HepG2 (cell line): ENCODE results near the gene ZNF581. TPM values are rescaled to one million over a fixed set of nuclear protein-coding genes. Genes with fewer than 3 reads are reported as not detected.

Experiments
- AKAP8 ChIP-seq: sonication (generic); formaldehyde crosslinking; IDR thresholded peaks from 2 replicates; pipeline ENCODE4 v1.5.1; 2020; ENCODE audit warnings: mild to moderate bottlenecking, missing genetic modification reagents
- BRCA1 ChIP-seq: sonication (generic); formaldehyde crosslinking; IDR thresholded peaks from 2 replicates; pipeline ENCODE4 v1.4.0; 2020; ENCODE audit warnings: missing genetic modification reagents
- CAMTA2 ChIP-seq: sonication (generic); formaldehyde crosslinking; IDR thresholded peaks from 2 replicates; pipeline ENCODE4 v1.4.0; 2020; ENCODE audit warnings: mild to moderate bottlenecking, missing genetic modification reagents, borderline replicate concordance
- HES4 ChIP-seq: sonication (generic); formaldehyde crosslinking; IDR thresholded peaks from 2 replicates; pipeline ENCODE4 v1.9.0; 2021; ENCODE audit warnings: mild to moderate bottlenecking, missing genetic modification reagents, borderline replicate concordance
- HNRNPH1 ChIP-seq: fragments of 200-400 bp; formaldehyde crosslinking; optimal IDR thresholded peaks from 2 replicates; pipeline ENCODE3; 2017; ENCODE audit warnings: mild to moderate bottlenecking, low read depth, low read length
- ISL2 ChIP-seq: sonication (generic); formaldehyde crosslinking; IDR thresholded peaks from 2 replicates; pipeline ENCODE4 v1.5.0; 2020; ENCODE audit warnings: missing genetic modification reagents
- MTA3 ChIP-seq: sonication (generic); formaldehyde crosslinking; IDR thresholded peaks from 2 replicates; pipeline ENCODE4 v1.4.0; 2020; ENCODE audit warnings: missing genetic modification reagents
- NR1H2 ChIP-seq: sonication (generic); formaldehyde crosslinking; IDR thresholded peaks from 2 replicates; pipeline ENCODE4 v1.8.1; 2022; ENCODE audit warnings: low read depth, missing genetic modification reagents, borderline replicate concordance
- RBAK ChIP-seq: sonication (generic); formaldehyde crosslinking; IDR thresholded peaks from 2 replicates; pipeline ENCODE4 v1.5.1; 2020; ENCODE audit warnings: mild to moderate bottlenecking, missing genetic modification reagents
- SAP130 ChIP-seq: IDR thresholded peaks from 2 replicates; pipeline ENCODE4 v1.6.1; 2016; ENCODE audit warnings: low read depth
- TARDBP ChIP-seq: sonication (generic); formaldehyde crosslinking; IDR thresholded peaks from 2 replicates; pipeline ENCODE4 v1.8.0; 2022; ENCODE audit warnings: mild to moderate bottlenecking, missing genetic modification reagents
- ZFP36 ChIP-seq: fragments of 150-350 bp; IDR thresholded peaks from 2 replicates; pipeline ENCODE4 v1.6.1; 2018; ENCODE audit warnings: borderline replicate concordance, low read length, low read depth; ENCODE audit not compliant: partially characterized antibody
- ZNF224 ChIP-seq: sonication (generic); formaldehyde crosslinking; IDR thresholded peaks from 2 replicates; pipeline ENCODE4 v1.5.0; 2020; ENCODE audit warnings: mild to moderate bottlenecking, missing genetic modification reagents
- ZNF292 ChIP-seq: sonication (generic); formaldehyde crosslinking; IDR thresholded peaks from 2 replicates; pipeline ENCODE4 v1.8.1; 2022; ENCODE audit warnings: mild to moderate bottlenecking, low read depth, missing genetic modification reagents, borderline replicate concordance
- ZNF326 ChIP-seq: sonication (generic); formaldehyde crosslinking; IDR thresholded peaks from 2 replicates; pipeline ENCODE4 v1.4.0; 2020; ENCODE audit warnings: missing genetic modification reagents, borderline replicate concordance
- ZNF33B ChIP-seq: sonication (generic); formaldehyde crosslinking; IDR thresholded peaks from 2 replicates; pipeline ENCODE4 v1.5.1; 2020; ENCODE audit warnings: mild to moderate bottlenecking, missing genetic modification reagents
- ZNF460 ChIP-seq: sonication (generic); formaldehyde crosslinking; IDR thresholded peaks from 2 replicates; pipeline ENCODE4 v1.5.1; 2020; ENCODE audit warnings: missing genetic modification reagents, mild to moderate bottlenecking, borderline replicate concordance
- ZNF605 ChIP-seq: sonication (generic); formaldehyde crosslinking; IDR thresholded peaks from 2 replicates; pipeline ENCODE4 v1.8.0; 2022; ENCODE audit warnings: mild to moderate bottlenecking, missing genetic modification reagents
- ZNF781 ChIP-seq: sonication (generic); formaldehyde crosslinking; IDR thresholded peaks from 2 replicates; pipeline ENCODE4 v1.5.1; 2020; ENCODE audit warnings: borderline replicate concordance, mild to moderate bottlenecking, missing genetic modification reagents; ENCODE audit errors: not compliant biosample characterization
- ZSCAN21 ChIP-seq: sonication (generic); formaldehyde crosslinking; IDR thresholded peaks from 2 replicates; pipeline ENCODE4 v1.8.0; 2022; ENCODE audit warnings: mild to moderate bottlenecking, missing genetic modification reagents, moderate library complexity, borderline replicate concordance
- polyA plus RNA-seq, 8 experiments: library from polyadenylated mRNA; depleted of rRNA in 3 of 8; stranded (reverse) in 7 of 8; unstranded in 1 of 8; fragments of >200 nt; fragmentation: Illumina TruSeq in 4 of 8; extraction: Trizol in 4 of 8; gene quantifications; 2 replicates each; pipeline versions ENCODE4 v1.2.1 to v1.2.3, GENCODE V29; 2011 to 2016; ENCODE audit warnings: low read depth in 4 of 8, missing spikeins in 1 of 8, mixed read lengths in 1 of 8; ENCODE audit not compliant: insufficient read depth in 1 of 8
- total RNA-seq, 5 experiments: library from RNA; depleted of rRNA; stranded (reverse); fragments of >200 nt; fragmentation: Illumina TruSeq; extraction: Trizol; gene quantifications; 2 replicates each; pipeline ENCODE4 v1.2.3, GENCODE V29; 2016; ENCODE audit warnings: low read depth in 1 of 5
- TF ChIP-seq, protein P1 (sequence below): sonication (generic); formaldehyde crosslinking; IDR thresholded peaks from 2 replicates; pipeline ENCODE4 v1.9.0; 2022; ENCODE audit warnings: low read depth, missing genetic modification reagents
- TF ChIP-seq, protein P2 (sequence below): sonication (generic); formaldehyde crosslinking; IDR thresholded peaks from 2 replicates; pipeline ENCODE4 v1.4.0; 2020; ENCODE audit warnings: missing genetic modification reagents, low read depth, mild to moderate bottlenecking, borderline replicate concordance
- TF ChIP-seq, protein P3 (sequence below): sonication (generic); formaldehyde crosslinking; IDR thresholded peaks from 2 replicates; pipeline ENCODE4 v1.8.0; 2022; ENCODE audit warnings: mild to moderate bottlenecking, missing genetic modification reagents, moderate library complexity
- TF ChIP-seq, protein P4 (sequence below): sonication (generic); formaldehyde crosslinking; IDR thresholded peaks from 2 replicates; pipeline ENCODE4 v1.4.0; 2020; ENCODE audit warnings: missing genetic modification reagents

The ZNF581 gene
- total and polyA plus RNA-seq, 2 of the 13 experiments (the other 11 are each of a cell fraction or from before 2014, with no cell fraction given), result 19.6 to 49.5 TPM

DNA sequence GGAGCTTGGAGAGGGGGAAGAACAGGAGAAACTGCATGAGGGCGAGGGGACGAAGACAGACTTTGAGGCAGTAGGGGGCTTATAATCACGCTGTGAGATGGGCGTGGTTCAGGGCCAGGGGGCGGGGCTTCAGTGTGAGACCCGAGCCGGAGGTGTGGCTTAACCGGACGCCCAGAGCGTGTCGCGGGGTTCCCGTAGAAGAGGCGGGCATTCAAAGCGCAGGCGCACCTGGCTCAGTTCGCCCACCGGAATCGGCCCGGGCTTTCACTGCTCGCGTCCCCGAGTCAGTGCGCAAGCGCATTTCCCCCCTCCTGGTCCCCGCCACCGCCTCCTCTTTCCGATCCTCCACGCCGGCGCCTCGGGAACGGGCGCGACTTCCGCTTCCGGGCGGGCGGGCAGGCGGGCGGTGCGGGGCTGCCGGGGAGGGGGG is 38.2 kb upstream of the ZNF581 start (continued):
- TF ChIP-seq, protein P1, sequence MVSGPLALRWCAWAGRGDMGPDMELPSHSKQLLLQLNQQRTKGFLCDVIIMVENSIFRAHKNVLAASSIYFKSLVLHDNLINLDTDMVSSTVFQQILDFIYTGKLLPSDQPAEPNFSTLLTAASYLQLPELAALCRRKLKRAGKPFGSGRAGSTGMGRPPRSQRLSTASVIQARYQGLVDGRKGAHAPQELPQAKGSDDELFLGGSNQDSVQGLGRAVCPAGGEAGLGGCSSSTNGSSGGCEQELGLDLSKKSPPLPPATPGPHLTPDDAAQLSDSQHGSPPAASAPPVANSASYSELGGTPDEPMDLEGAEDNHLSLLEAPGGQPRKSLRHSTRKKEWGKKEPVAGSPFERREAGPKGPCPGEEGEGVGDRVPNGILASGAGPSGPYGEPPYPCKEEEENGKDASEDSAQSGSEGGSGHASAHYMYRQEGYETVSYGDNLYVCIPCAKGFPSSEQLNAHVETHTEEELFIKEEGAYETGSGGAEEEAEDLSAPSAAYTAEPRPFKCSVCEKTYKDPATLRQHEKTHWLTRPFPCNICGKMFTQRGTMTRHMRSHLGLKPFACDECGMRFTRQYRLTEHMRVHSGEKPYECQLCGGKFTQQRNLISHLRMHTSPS (CRISPR knock-in tag), result no peak
- no peak for TF ChIP-seq NR1H2
- TF ChIP-seq SAP130 (CRISPR knock-in tag), result no peak; the same call in 1 of the 2 replicates
- TF ChIP-seq, protein P2, sequence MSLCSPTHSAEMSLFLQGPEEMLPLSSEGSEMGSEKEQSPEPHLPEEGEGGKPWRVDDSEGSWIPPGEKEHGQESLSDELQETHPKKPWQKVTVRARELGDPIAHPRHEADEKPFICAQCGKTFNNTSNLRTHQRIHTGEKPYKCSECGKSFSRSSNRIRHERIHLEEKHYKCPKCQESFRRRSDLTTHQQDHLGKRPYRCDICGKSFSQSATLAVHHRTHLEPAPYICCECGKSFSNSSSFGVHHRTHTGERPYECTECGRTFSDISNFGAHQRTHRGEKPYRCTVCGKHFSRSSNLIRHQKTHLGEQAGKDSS (CRISPR knock-in tag), result no peak
- no peak for TF ChIP-seq TARDBP (CRISPR knock-in tag)
- TF ChIP-seq ZNF781, result no peak
- TF ChIP-seq ZNF33B, result no peak
- TF ChIP-seq, protein P3, sequence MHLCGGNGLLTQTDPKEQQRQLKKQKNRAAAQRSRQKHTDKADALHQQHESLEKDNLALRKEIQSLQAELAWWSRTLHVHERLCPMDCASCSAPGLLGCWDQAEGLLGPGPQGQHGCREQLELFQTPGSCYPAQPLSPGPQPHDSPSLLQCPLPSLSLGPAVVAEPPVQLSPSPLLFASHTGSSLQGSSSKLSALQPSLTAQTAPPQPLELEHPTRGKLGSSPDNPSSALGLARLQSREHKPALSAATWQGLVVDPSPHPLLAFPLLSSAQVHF, result no peak
- TF ChIP-seq ISL2 (CRISPR knock-in tag), result no peak
- TF ChIP-seq BRCA1, result no peak
- TF ChIP-seq ZNF224 (CRISPR knock-in tag), result no peak
- no peak for TF ChIP-seq ZFP36
- no peak for TF ChIP-seq ZNF605 (CRISPR knock-in tag)
- no peak for TF ChIP-seq HES4 (CRISPR knock-in tag)
- no peak for TF ChIP-seq ZNF460 (CRISPR knock-in tag)
- TF ChIP-seq, protein P4, sequence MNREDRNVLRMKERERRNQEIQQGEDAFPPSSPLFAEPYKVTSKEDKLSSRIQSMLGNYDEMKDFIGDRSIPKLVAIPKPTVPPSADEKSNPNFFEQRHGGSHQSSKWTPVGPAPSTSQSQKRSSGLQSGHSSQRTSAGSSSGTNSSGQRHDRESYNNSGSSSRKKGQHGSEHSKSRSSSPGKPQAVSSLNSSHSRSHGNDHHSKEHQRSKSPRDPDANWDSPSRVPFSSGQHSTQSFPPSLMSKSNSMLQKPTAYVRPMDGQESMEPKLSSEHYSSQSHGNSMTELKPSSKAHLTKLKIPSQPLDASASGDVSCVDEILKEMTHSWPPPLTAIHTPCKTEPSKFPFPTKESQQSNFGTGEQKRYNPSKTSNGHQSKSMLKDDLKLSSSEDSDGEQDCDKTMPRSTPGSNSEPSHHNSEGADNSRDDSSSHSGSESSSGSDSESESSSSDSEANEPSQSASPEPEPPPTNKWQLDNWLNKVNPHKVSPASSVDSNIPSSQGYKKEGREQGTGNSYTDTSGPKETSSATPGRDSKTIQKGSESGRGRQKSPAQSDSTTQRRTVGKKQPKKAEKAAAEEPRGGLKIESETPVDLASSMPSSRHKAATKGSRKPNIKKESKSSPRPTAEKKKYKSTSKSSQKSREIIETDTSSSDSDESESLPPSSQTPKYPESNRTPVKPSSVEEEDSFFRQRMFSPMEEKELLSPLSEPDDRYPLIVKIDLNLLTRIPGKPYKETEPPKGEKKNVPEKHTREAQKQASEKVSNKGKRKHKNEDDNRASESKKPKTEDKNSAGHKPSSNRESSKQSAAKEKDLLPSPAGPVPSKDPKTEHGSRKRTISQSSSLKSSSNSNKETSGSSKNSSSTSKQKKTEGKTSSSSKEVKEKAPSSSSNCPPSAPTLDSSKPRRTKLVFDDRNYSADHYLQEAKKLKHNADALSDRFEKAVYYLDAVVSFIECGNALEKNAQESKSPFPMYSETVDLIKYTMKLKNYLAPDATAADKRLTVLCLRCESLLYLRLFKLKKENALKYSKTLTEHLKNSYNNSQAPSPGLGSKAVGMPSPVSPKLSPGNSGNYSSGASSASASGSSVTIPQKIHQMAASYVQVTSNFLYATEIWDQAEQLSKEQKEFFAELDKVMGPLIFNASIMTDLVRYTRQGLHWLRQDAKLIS (CRISPR knock-in tag), result no peak
- no peak for TF ChIP-seq ZNF292 (CRISPR knock-in tag)
- TF ChIP-seq HNRNPH1, result no peak
- no peak for TF ChIP-seq ZSCAN21 (CRISPR knock-in tag)
- no peak for TF ChIP-seq MTA3 (CRISPR knock-in tag)
- TF ChIP-seq ZNF326, result no peak
- TF ChIP-seq RBAK (CRISPR knock-in tag), result no peak
- no peak for TF ChIP-seq CAMTA2 (CRISPR knock-in tag)
- peak; percentile 81 for TF ChIP-seq AKAP8 (CRISPR knock-in tag)
